ENCODE measurements around the gene PRSS23.
"Not testable (repeated sequence)": the region's sequence is repeated elsewhere in the genome, so short reads cannot be mapped to it uniquely, and the experiment has no call there.

The PRSS23 gene

GRCh38 chr11:86814775-86815174, 14.4 kb downstream of the PRSS23 start:
- no peak for DNase-seq

- DNase-seq, result no peak
Observed at GRCh38 chr11:86815726-86816125, 15.4 kb downstream of the PRSS23 start.

- no peak for DNase-seq
Observed at GRCh38 chr11:86816251-86816726, 15.9 kb downstream of the PRSS23 start.

GRCh38 chr11:86818462-86819192, 18.3 kb downstream of the PRSS23 start:
- DNase-seq, result peak in 5 of 58 donors; percentile 11 to 60 (median 24)

- DNase-seq, result not testable (repeated sequence)
Observed at GRCh38 chr11:86824139-86824538, 23.8 kb downstream of the PRSS23 start.

- DNase-seq, result not testable (repeated sequence)
Observed at GRCh38 chr11:86834376-86834775, 34.0 kb downstream of the PRSS23 start.

- not testable (repeated sequence) for DNase-seq
Observed at GRCh38 chr11:86844762-86845508, 44.6 kb downstream of the PRSS23 start.

- DNase-seq, result no peak
Observed at GRCh38 chr11:86848132-86848531, 47.8 kb downstream of the PRSS23 start.

GRCh38 chr11:86849679-86850078, 49.3 kb downstream of the PRSS23 start:
- DNase-seq, result no peak
